Stimulated activated CD4-positive, alpha-beta T cell treated with anti-CD3 and anti-CD28 coated beads, Interleukin-12 subunit alpha, Interleukin-12 subunit beta, amount 100 ng/mL, for 24 hours (primary cell): ENCODE results near the gene RIF1.

ENCODE experiments used
- DNase-seq, 2 experiments: peaks; one replicate each; pipeline ENCODE4 v3.0.0-alpha.2; 2020; ENCODE audit warnings: low read depth in 2 of 2

The RIF1 gene

DNA sequence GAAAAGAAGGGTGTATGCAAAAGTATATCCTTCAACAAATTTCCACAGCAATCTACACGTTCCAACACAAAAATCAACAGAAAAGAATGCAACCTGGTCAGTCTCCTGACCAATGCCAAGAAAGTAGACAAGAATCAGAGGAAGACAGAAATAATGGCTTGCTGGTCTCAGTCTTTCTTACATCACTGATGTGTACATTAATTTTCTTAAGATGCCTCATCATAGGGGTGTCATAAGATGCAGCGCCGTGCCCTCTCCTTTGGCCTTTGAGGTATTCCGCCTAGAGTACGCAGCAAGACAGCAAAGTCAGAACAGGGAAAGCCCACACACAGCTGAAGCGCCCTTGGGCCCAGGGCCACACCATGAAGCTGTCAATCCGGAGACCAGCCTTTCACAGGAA is 112.9 kb downstream of the RIF1 start:
- DNase-seq: no peak

DNA sequence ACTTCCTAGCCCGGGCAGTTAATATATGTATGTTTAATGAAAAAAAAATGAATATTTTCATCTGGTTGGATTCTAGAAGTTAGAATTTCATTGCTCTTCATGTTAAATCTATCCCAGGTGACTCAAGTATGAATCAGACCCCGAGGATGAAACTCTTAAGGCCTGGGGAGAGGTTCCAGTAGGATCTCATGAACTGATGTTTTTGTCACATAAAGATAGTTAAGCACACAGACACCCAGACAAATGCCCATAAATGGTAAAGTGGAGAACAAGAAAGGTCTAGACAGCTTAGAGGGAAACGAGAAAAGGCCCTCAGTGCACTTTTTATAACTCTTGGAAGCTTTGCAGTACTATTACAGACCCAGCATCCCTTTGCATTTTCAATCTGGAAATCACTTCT is 114.1 kb downstream of the RIF1 start:
- DNase-seq: no peak

DNA sequence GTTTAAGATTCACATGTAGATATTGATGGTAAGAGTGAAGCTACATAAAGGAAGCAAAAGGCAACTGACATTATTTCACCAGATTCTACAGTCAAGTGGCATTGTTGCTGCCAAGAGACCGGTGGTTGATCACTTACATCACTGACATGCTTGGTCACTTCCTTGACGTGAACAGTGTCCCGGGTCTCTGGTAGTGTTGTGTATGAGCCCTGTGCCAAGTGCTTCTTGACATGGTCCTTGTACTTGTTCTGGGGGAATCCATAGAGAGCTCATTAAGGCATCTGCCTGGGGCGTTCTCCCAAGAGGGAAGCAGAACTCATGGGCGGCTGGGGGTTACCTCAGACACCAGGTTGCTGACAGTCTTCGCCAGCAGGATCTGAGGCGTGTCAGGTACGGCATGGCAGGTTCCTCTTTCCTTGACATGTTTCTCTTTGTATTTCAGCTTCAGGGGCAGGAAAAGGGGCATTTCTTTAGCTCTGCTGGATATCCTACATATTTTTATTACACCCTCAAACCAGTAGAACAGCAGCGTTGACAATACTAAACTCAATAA is 116.2 kb downstream of the RIF1 start:
- no peak for DNase-seq

DNA sequence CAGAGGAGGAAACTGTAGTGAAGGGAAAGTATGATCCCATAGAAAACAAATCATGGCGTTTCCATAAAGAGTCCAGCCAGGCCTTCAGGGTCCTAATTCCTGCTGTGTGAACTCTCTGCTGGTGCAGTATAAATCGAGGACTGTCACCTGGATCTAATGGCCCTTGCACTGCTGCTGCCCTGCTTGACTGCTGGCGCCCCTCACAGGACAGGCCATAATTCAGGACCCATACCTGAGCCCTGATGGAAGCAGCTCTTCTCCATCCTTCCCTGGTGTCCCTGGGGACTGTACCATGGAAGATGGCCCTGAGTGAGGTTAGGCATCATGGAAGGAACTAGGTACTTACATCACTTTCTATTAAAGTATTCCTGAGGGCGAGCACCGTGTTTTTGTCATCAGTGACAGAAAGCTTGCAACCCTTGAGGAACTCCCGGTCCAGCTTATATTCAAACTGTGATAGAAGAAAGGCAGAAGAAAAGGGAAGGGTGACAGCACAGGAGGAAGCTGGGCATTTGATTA is 116.9 kb downstream of the RIF1 start:
- no peak for DNase-seq
